Gastrocnemius medialis (tissue), 4 donors: Measurements from ENCODE around the gene ATRIP.

Source experiments
- POLR2A ChIP-seq, 2 donors: fragments of 450-650 bp; IDR thresholded peaks; one replicate each; pipeline ENCODE4 v1.6.1; 2017; ENCODE audit warnings: antibody characterized with exemption in 2 of 2, mild to moderate bottlenecking in 2 of 2, moderate library complexity in 2 of 2
- TF ChIP-seq, protein P1 (sequence below), 5 experiments: fragments of 450-650 bp in 3 of 5; fragments of 200-600 bp in 2 of 5; sonication (generic) in 2 of 5; IDR thresholded peaks in 4 of 5; conservative IDR thresholded peaks in 1 of 5; 1 replicate in 4 of 5; 2 replicates in 1 of 5; pipeline ENCODE4 v1.5.1; 2016 to 2019; ENCODE audit warnings: antibody characterized with exemption in 5 of 5, mild to moderate bottlenecking in 3 of 5, moderate library complexity in 3 of 5

DNA sequence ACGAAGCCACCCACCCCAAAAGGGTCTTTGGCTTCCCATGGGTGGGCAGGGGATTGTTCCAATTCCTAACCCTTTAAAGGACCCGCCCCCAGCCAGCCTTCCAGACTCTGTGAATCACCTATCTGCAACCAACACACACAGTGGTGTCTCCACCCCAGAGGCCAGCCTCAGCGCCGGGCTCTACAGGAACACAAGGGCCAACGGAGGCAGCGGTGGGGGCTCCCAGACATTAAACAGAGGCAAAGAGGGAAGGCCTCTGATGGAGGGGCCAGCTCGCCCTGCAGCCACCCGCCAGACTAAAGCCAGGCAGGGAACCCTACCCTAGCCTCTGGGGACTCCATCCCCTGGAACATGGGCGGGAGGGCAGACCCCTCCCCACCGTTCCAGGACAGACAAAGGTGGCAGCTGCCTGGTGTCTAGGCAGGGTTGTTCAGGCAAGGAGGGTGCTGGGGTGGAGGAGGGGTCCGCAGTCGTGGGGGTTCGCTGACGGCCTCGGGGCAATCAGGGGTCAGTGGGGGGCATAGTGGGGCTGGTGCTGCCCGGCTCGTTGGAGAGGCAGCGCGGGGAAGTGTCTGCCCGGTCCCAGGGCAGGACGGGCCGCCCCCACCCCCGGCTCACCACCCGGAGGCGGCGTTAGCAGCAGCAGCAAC lies 57.0 kb downstream of the ATRIP start:
- no peak for TF ChIP-seq POLR2A (IDR thresholded peaks at IDR 0.05)
- TF ChIP-seq, protein P1, sequence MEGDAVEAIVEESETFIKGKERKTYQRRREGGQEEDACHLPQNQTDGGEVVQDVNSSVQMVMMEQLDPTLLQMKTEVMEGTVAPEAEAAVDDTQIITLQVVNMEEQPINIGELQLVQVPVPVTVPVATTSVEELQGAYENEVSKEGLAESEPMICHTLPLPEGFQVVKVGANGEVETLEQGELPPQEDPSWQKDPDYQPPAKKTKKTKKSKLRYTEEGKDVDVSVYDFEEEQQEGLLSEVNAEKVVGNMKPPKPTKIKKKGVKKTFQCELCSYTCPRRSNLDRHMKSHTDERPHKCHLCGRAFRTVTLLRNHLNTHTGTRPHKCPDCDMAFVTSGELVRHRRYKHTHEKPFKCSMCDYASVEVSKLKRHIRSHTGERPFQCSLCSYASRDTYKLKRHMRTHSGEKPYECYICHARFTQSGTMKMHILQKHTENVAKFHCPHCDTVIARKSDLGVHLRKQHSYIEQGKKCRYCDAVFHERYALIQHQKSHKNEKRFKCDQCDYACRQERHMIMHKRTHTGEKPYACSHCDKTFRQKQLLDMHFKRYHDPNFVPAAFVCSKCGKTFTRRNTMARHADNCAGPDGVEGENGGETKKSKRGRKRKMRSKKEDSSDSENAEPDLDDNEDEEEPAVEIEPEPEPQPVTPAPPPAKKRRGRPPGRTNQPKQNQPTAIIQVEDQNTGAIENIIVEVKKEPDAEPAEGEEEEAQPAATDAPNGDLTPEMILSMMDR (IDR thresholded peaks at IDR 0.05 in 4 of 5, conservative IDR thresholded peaks at IDR 0.05 in 1 of 5) = no peak
